ENCODE measurements around the gene C1orf210.

The C1orf210 gene

DNA sequence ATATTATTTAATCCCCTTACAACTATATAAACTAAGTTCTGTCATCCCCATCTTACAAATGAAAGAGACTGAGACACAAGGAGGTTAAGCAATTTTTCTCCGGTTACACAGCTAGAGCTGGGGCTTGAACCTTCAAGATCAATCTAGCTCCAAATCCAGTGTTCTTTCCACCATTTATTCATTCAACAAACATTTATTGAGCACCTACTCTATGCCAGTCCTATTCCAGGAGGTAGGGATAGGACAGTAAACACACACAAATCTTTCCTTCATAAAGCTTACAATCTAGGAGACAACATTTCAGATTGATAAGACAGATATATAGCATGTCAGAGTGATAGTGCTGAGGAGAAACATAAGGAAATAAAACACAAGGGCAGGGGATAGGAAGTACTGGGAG lies 18.5 kb downstream of the C1orf210 start:
- no peak for DNase-seq (ENCODE audit: low spot score)
- no peak overlapping the region for H3K27ac ChIP-seq
- ChIA-PET CTCF (interaction anchor here (0.7 kb wide), 1 partner anchor 1093 kb away, joined by 3 read pairs; no protein-coding TSS in a partner anchor), POLR2A (ENCODE audit: low non-redundant PET) (no interaction called here)
- TF ChIP-seq, protein P1, sequence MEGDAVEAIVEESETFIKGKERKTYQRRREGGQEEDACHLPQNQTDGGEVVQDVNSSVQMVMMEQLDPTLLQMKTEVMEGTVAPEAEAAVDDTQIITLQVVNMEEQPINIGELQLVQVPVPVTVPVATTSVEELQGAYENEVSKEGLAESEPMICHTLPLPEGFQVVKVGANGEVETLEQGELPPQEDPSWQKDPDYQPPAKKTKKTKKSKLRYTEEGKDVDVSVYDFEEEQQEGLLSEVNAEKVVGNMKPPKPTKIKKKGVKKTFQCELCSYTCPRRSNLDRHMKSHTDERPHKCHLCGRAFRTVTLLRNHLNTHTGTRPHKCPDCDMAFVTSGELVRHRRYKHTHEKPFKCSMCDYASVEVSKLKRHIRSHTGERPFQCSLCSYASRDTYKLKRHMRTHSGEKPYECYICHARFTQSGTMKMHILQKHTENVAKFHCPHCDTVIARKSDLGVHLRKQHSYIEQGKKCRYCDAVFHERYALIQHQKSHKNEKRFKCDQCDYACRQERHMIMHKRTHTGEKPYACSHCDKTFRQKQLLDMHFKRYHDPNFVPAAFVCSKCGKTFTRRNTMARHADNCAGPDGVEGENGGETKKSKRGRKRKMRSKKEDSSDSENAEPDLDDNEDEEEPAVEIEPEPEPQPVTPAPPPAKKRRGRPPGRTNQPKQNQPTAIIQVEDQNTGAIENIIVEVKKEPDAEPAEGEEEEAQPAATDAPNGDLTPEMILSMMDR (conservative IDR thresholded peaks at IDR 0.05; ENCODE audit: low read depth) = no peak

DNA sequence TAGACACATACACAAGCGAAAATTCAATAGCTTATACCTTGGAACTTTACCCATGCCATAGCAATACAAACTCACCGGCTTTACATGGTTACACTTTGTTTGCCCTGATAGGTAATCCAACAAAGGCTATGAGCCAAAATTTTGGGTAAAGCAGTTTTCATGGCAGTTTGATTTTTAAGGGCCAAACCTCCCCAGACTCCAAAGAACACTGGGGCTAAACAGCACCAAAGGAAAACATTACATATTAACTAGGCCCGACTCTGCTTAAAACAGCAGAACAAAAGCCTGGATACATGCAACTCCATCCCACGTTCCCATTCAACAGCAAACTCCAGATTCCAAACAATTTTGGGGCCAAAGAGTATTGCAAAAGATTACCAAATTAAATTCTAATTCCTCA lies 19.9 kb downstream of the C1orf210 start:
- TF ChIP-seq, protein P1 (conservative IDR thresholded peaks at IDR 0.05; ENCODE audit: low read depth) = no peak
- DNase-seq (ENCODE audit: low spot score) = no peak
- ChIA-PET POLR2A (ENCODE audit: low non-redundant PET) (no interaction called here), CTCF (no interaction called here)
- no peak overlapping the region for H3K27ac ChIP-seq

DNA sequence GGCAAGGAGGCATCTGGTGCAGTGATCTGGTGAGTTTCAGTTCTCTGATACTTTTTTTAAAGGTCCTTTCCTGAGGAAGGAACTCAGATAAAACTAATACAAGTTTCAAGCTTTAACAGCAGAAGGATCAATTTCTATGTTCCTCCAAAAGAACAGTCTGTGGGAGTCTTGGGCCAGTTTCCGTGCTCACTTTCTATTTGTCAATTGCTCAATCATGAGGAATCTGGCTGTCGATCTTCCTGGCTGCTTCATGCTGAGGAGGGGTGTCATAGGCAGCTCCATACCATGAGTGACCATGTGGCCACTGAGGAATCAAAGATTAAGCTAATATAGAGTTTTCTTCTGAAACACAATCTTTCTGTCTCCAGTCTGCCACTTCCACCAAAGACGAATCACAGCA lies 27.0 kb downstream of the C1orf210 start:
- TF ChIP-seq, protein P1 (conservative IDR thresholded peaks at IDR 0.05; ENCODE audit: low read depth) = no peak
- H3K27ac ChIP-seq = no peak overlapping the region
- ChIA-PET POLR2A (ENCODE audit: low non-redundant PET) (no interaction called here), CTCF (no interaction called here)
- DNase-seq (ENCODE audit: low spot score) = no peak

DNA sequence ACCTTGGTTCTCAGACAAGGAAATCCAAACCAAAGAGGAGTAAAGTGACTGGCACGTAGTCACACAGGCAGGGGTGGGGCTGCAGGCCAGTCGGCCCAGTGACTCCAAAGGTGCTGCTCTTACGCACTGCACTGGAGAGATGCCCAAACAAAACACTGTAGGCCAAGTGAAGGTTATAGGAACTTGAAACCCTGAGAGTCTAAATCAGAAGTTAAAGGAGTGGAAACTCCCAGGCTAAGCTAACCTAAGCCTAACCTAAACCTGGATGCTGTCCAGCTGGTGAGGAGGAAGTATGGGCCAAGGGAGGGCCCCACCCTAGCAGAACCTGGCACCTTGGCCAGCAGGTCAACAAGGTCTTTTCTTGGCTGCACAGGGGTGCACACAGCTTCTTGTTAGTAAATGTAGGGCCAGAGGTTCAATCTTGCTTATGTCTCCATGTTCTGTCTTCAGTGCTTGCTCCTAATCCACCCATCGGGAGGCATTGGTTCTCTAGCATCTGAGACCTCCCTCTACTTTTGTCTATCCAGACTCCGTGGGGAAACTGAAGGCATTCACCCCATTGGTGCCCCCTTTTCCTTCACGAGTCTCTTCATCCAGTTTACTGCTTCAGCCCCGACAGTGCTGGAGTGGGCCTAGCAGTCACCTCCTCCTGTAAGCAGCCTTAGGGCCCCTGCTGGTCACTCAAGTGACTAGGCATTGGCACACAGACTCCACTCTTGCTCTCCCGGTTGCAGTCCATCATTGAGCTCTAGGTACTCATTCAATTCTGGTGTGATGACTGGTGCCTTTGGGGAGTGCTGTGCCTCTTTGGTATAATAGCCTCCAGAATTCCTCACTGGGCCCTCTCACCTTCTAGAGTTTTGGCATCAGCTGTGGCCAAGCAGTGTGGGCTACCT lies 28.5 kb downstream of the C1orf210 start:
- DNase-seq (ENCODE audit: low spot score) = no peak
- ChIA-PET CTCF (interaction anchor here (0.5 kb wide), 1 partner anchor 14 kb away, joined by 4 read pairs; no protein-coding TSS in a partner anchor), POLR2A (ENCODE audit: low non-redundant PET) (no interaction called here)
- H3K27ac ChIP-seq = no peak overlapping the region
- TF ChIP-seq, protein P1 (conservative IDR thresholded peaks at IDR 0.05; ENCODE audit: low read depth) = no peak

DNA sequence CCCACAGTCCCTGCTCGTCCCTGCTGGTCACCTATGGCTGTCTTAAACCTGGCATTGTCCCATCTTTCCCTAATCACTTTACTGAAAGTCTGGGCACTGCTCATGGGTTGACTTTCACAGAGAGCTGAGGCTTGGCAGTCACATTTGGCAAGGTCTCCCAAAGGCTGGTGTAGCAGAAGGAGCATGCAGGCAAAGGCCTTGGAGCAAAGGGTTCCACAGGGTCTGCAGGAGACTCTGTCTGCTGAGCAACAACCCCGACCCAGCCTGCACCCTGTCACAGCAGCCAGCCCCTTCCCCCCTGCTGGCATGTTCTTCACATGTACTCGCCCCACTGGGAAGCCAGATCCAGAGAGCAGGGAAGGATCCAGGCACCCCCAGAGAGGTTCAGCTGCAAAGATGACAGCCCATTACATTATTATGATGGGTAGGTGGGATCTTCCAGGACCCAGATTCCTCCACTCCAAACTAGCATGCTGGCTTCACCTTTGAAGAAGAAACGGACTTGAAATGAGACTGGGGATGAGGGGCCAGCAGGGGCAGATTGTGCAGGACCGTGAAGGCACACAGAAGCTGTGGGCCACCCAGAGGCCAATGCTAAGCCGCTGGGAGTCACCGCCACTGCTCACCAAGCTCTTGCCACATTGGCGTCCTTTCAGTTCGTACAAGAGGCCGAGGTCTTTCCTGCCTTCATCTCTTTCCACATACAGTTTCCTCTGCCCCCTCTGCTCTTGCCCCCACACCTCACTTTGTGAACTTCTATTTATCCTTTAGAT lies 29.8 kb downstream of the C1orf210 start:
- H3K27ac ChIP-seq = no peak overlapping the region
- CTCF ChIA-PET = interaction anchor here (0.6 to 0.8 kb wide), 2 partner anchors 13 to 30 kb away, joined by 3 to 4 read pairs; no protein-coding TSS in a partner anchor
- no peak for DNase-seq (ENCODE audit: low spot score)
- POLR2A ChIA-PET (ENCODE audit: low non-redundant PET) = no interaction called here
- TF ChIP-seq, protein P1 (conservative IDR thresholded peaks at IDR 0.05; ENCODE audit: low read depth) = no peak

DNA sequence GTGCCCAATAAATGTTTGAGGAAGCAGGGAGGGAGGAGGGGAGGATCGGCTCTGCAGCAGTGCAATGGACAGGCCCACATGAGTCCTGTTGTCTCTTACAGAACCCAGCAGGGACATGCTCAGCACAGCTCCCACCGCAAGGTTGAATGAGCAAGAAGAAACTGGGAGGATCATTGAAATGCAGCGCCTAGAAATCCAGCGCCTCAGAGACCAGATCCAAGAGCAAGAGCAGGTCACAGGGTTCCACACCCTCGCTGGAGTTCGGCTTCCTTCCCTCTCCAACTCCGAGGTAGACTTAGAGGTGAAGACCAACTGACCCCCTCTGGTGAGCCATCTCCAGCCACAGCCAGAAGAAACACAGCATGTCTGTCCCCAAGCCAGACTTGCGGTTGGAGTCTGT lies 31.5 kb downstream of the C1orf210 start:
- ChIA-PET POLR2A (ENCODE audit: low non-redundant PET) (no interaction called here), CTCF (interaction anchor here (0.7 kb wide), 1 partner anchor 153 kb away, joined by 3 read pairs; no protein-coding TSS in a partner anchor)
- no peak for DNase-seq (ENCODE audit: low spot score)
- TF ChIP-seq, protein P1 (conservative IDR thresholded peaks at IDR 0.05; ENCODE audit: low read depth) = no peak
- H3K27ac ChIP-seq = no peak overlapping the region

Measured in RWPE1 (cell line).